ENCODE data around the gene NTRK1.

The NTRK1 gene

GRCh38 chr1:156908955-156909354, 48.3 kb downstream of the NTRK1 start:
- DNase-seq (ENCODE audit: extremely low spot score) = no peak
- ChIA-PET POLR2A (no interaction called here), CTCF (interaction anchor here (1.0 to 1.1 kb wide), 2 partner anchors 11 to 220 kb away, joined by 3 read pairs; no protein-coding TSS in a partner anchor)
- TF ChIP-seq TARDBP (IDR thresholded peaks at IDR 0.05) (no peak), ZNF384 (IDR thresholded peaks at IDR 0.05) (no peak), LEF1 (IDR thresholded peaks at IDR 0.05; ENCODE audit: borderline replicate concordance) (no peak), ELF4 (IDR thresholded peaks at IDR 0.05) (no peak), NFRKB (IDR thresholded peaks at IDR 0.05) (no peak), FOXM1 (IDR thresholded peaks at IDR 0.05; ENCODE audit: borderline replicate concordance) (no peak), L3MBTL2 (conservative IDR thresholded peaks at IDR 0.05) (no peak), SUZ12 (IDR thresholded peaks at IDR 0.05) (no peak)

- POLR2A ChIA-PET = interaction anchor here (1.5 kb wide), 1 partner anchor 17 kb away, joined by 4 read pairs; no protein-coding TSS in a partner anchor
- CTCF ChIA-PET = interaction anchor here (1.0 to 1.4 kb wide), 2 partner anchors 10 to 15 kb away, joined by 3 to 7 read pairs; no protein-coding TSS in a partner anchor
- TF ChIP-seq FOXK2 (IDR thresholded peaks at IDR 0.05) (no peak), SP1 (IDR thresholded peaks at IDR 0.05) (no peak), ARNT (IDR thresholded peaks at IDR 0.05) (no peak), HDGF (IDR thresholded peaks at IDR 0.05; ENCODE audit: borderline replicate concordance) (no peak), LEF1 (IDR thresholded peaks at IDR 0.05; ENCODE audit: borderline replicate concordance) (no peak), NFRKB (IDR thresholded peaks at IDR 0.05) (no peak), L3MBTL2 (conservative IDR thresholded peaks at IDR 0.05) (no peak)
- no peak for DNase-seq (ENCODE audit: extremely low spot score)
These were observed 49.0 kb downstream of the NTRK1 start for GRCh38 chr1:156909671-156910070.

GRCh38 chr1:156910309-156910782, 49.7 kb downstream of the NTRK1 start:
- CTCF ChIA-PET = interaction anchor here (0.7 to 2.2 kb wide), 13 partner anchors 9 to 225 kb away, joined by 3 to 8 read pairs (median 4); partner anchors contain the start of gene LRRC71

GRCh38 chr1:156911577-156912298, 51.1 kb downstream of the NTRK1 start:
- TF ChIP-seq FOXK2 (IDR thresholded peaks at IDR 0.05) = no peak
- TF ChIP-seq ELF4 (IDR thresholded peaks at IDR 0.05) = no peak
- TF ChIP-seq SP1 (IDR thresholded peaks at IDR 0.05) = no peak
- no peak for TF ChIP-seq ZNF384 (IDR thresholded peaks at IDR 0.05)
- no peak for TF ChIP-seq LEF1 (IDR thresholded peaks at IDR 0.05; ENCODE audit: borderline replicate concordance)
- no peak for TF ChIP-seq L3MBTL2 (conservative IDR thresholded peaks at IDR 0.05)
- TF ChIP-seq PKNOX1 (IDR thresholded peaks at IDR 0.05) = no peak
- no peak for TF ChIP-seq FOXA1 (IDR thresholded peaks at IDR 0.05)
- no peak for TF ChIP-seq NFRKB (IDR thresholded peaks at IDR 0.05)
- no peak for TF ChIP-seq BHLHE40 (IDR thresholded peaks at IDR 0.05; ENCODE audit: borderline replicate concordance)
- TF ChIP-seq ARNT (IDR thresholded peaks at IDR 0.05) = no peak
- no peak for TF ChIP-seq CTBP1 (IDR thresholded peaks at IDR 0.05; ENCODE audit: borderline replicate concordance)
- no peak for TF ChIP-seq SUZ12 (IDR thresholded peaks at IDR 0.05)
- no peak for TF ChIP-seq TARDBP (IDR thresholded peaks at IDR 0.05)
- no peak for TF ChIP-seq FOXM1 (IDR thresholded peaks at IDR 0.05; ENCODE audit: borderline replicate concordance)
- TF ChIP-seq HDGF (IDR thresholded peaks at IDR 0.05; ENCODE audit: borderline replicate concordance) = no peak
- no peak for DNase-seq (ENCODE audit: extremely low spot score)
- ChIA-PET POLR2A (no interaction called here), CTCF (interaction anchor here (0.5 to 2.2 kb wide), 8 partner anchors 8 to 222 kb away, joined by 3 to 8 read pairs (median 5); partner anchors contain the start of gene LRRC71)

More at GRCh38 chr1:156910309-156910782, 49.7 kb downstream of the NTRK1 start:
- POLR2A ChIA-PET = interaction anchor here (1.5 kb wide), 1 partner anchor 16 kb away, joined by 4 read pairs; no protein-coding TSS in a partner anchor
- TF ChIP-seq BHLHE40 (IDR thresholded peaks at IDR 0.05; ENCODE audit: borderline replicate concordance) (no peak), LEF1 (IDR thresholded peaks at IDR 0.05; ENCODE audit: borderline replicate concordance) (no peak), FOXM1 (IDR thresholded peaks at IDR 0.05; ENCODE audit: borderline replicate concordance) (no peak), FOXA1 (IDR thresholded peaks at IDR 0.05) (no peak), ZNF384 (IDR thresholded peaks at IDR 0.05) (no peak), ARNT (IDR thresholded peaks at IDR 0.05) (no peak), TARDBP (IDR thresholded peaks at IDR 0.05) (no peak), FOXK2 (IDR thresholded peaks at IDR 0.05) (no peak)
- peak; percentile 90 for DNase-seq (ENCODE audit: extremely low spot score)

GRCh38 chr1:156912310-156912709, 51.6 kb downstream of the NTRK1 start:
- DNase-seq (ENCODE audit: extremely low spot score) = no peak
- POLR2A ChIA-PET = no interaction called here
- TF ChIP-seq ZNF384 (IDR thresholded peaks at IDR 0.05) = no peak
- no peak for TF ChIP-seq ELF4 (IDR thresholded peaks at IDR 0.05)
- TF ChIP-seq ARNT (IDR thresholded peaks at IDR 0.05) = no peak
- no peak for TF ChIP-seq FOXM1 (IDR thresholded peaks at IDR 0.05; ENCODE audit: borderline replicate concordance)
- TF ChIP-seq CTBP1 (IDR thresholded peaks at IDR 0.05; ENCODE audit: borderline replicate concordance) = no peak
- TF ChIP-seq NFRKB (IDR thresholded peaks at IDR 0.05) = no peak
- no peak for TF ChIP-seq L3MBTL2 (conservative IDR thresholded peaks at IDR 0.05)
- TF ChIP-seq HDGF (IDR thresholded peaks at IDR 0.05; ENCODE audit: borderline replicate concordance) = no peak
- no peak for TF ChIP-seq BHLHE40 (IDR thresholded peaks at IDR 0.05; ENCODE audit: borderline replicate concordance)
- no peak for TF ChIP-seq PKNOX1 (IDR thresholded peaks at IDR 0.05)
- CTCF ChIA-PET = interaction anchor here (1.0 to 1.7 kb wide), 3 partner anchors 14 to 223 kb away, joined by 3 to 5 read pairs (median 5); no protein-coding TSS in a partner anchor
